Activated CD8-positive, alpha-beta memory T cell treated with anti-CD3 and anti-CD28 coated beads, Interleukin-2, amount 50 U/mL, for 24 hours (primary cell): ENCODE data around the gene PRM1.

Experiments
- DNase-seq: peaks from one replicate; pipeline ENCODE4 v3.0.0-alpha.2; 2020; ENCODE audit errors: extremely low read depth

Gene PRM1

GRCh38 chr16:11273721-11274324 lies 7.3 kb downstream of the PRM1 start:
- DNase-seq, result no peak

DNA sequence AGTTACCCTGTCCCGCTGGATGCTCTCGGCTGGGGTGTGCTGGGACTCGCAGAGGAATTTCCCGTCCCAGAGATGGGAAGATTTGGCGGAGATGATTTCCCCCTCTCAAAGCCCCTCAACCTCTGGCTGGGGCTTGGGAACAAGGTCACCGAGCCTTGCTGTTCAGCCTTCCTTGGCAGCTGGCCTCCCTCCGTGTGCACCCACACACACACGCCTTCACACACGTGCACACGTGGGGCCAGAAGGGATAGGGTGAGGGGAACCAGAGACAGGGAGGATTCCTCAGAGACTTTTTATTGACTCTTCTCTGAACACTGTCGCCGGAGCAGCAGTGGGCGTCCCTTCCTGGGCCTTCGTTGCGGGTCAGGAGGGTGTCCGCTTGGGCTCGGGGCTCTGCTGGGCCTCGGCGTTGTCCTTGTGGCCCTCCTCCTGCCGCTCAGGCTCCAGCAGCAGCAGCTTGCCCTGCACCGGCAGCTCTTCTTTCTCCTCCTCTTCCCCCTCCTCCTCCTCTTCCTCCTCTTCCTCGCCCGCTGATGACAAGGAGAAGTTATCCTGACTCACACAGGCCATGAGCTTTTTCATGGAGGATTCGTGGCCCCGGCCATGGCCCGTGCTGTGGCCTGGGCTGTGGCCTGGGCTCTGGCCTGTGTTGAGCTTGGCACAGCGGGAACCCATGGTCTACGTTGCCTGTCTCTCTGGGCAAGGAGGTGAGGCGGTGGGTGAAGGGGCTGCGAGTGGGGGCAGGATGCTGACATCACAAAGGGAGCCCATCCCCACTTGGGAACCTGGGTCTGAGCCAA lies 8.0 kb downstream of the PRM1 start, which contains the start of gene PRM3:
PRM3 (minus strand) TSS at position 709 of the 800 bp plus-strand sequence; CDS start at position 675, 34 bp downstream.
- DNase-seq, result no peak

- no peak for DNase-seq
These were observed 8.6 kb downstream of the PRM1 start for GRCh38 chr16:11272484-11272883.

- DNase-seq, result no peak
These were observed 9.5 kb downstream of the PRM1 start for GRCh38 chr16:11271610-11272009.

DNA sequence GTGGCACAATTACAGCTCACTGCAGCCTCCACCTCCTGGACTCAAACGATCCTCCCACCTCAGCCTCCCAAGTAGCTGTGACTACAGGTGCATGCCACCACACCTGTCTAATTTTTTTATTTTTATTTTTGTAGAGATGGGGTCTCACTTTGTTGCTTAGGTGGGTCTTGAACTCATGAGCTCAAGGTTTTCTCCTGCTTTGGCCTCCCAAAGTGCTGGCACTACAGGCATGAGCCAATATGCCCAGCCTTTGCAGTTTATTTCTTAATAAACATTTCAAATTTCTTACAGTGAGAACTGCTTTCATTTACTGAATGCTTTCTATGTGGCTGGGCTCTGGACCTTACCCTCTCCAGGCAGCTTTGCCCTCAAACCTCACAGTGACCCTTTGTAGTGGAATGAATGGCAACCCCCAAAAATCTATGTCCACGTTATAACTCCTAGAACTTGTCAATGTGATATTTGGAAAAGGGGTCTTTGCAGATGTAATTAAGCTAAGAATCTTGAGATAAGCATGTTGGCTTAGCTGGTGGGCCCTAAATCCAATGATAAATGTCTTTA lies 10.4 kb downstream of the PRM1 start:
- DNase-seq, result no peak

GRCh38 chr16:11268921-11269375 lies 12.2 kb downstream of the PRM1 start, which contains the start of gene TNP2:
Gene TNP2, minus strand, starts transcription at chr16:11269325. Its CDS starts 63 bp downstream, at chr16:11269262.
- DNase-seq, result no peak

GRCh38 chr16:11265124-11265523 lies 16.0 kb downstream of the PRM1 start:
- no peak for DNase-seq

DNA sequence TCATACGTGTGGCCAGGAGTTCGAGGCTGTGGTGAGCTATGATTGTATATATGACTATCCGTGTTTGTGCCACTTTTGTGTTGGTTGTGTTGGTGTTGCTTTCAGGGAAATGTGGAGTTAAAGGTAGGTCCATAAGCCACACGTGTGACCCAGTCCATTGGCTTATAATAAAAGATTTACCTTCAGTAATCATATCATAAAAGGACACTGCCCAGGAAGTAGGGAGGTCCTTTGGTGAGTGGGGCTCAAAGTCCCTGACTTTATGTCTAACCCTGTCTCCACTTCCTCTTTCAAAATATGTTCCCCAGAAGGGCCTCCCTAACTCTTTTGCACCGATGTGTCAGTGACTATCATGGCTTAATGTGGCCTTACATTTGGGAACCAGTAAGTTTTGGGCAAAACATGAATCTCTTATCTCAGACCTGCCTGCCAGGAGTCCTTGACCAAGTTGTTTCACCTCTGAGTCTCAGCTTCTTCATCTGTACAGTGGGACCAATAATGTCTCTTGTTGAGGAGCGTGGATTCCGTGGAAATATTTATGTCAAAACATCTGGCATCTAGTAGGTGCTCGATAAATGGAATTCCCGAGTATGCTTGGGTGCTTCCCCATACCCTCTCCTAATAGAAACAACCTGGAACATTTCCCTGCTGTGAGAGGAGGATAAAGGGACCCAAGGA lies 16.8 kb downstream of the PRM1 start:
- DNase-seq, result no peak

GRCh38 chr16:11263737-11264136 lies 17.4 kb downstream of the PRM1 start:
- no peak for DNase-seq

DNA sequence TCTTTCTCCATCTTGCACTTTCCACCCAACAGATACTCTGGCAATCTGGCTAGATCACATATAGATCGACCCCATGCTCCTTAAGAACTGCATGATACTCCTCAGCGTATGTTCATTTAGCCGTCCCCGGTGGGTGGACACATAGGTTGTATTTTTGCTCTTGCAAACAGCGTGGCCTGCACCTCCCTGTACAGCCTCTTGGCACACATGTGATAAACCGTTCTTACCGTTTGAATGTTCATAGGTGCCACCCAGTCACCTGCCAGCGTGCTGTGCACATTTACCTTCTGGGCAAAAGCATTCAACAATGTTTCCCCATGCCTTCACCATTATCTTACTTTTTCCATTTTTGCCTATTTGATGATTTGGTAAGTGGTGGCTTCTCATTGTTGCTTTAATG lies 18.2 kb downstream of the PRM1 start:
- DNase-seq, result no peak

GRCh38 chr16:11260596-11260966 lies 20.5 kb downstream of the PRM1 start:
- DNase-seq, result no peak

DNA sequence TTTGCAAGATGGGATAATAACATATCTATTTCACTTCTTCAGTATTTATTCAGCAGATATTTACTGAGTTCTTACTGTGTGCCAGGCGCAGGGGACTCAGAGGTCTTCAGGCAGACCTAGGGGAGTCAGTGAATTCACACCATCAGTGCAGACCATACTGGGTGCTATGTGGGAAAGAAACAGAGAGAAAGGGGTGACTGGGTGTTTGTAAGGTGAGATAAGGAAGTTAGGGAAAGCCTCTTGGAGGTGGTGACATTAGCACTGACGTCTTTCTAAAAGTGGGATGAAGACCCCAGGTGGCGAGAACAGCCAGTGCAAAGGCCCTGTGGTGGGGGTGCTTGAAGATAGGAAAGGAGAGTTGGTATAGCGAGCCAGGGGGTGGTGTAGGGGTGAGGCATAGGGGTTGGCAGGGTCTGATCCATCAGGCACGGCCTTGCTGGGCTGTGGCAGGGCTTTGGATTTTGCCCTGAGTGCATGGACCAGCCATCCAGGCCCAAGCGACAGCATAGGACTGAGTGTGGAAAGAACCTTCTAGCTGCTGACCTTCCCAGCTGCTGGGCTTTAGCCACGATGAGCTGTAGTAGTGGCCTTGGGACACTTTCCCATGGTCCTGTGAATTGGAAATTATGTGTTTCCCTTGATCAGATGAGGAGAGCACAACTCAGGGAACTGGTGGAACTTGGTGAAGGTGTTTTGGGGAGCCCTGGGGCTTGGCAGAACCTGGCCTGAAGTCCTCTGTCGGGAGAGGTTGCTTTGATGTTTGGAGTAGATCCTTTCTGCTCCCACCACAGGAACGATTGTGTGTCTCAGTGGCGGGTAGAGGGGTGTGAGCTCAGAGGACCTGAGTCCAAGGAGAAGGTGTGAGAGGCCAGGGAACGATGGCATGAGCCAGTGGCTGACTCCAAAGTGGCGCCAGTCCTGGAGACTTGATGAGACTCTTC lies 21.2 kb downstream of the PRM1 start:
- no peak for DNase-seq

- DNase-seq, result no peak
These were observed 22.3 kb downstream of the PRM1 start for GRCh38 chr16:11258553-11259492.

DNA sequence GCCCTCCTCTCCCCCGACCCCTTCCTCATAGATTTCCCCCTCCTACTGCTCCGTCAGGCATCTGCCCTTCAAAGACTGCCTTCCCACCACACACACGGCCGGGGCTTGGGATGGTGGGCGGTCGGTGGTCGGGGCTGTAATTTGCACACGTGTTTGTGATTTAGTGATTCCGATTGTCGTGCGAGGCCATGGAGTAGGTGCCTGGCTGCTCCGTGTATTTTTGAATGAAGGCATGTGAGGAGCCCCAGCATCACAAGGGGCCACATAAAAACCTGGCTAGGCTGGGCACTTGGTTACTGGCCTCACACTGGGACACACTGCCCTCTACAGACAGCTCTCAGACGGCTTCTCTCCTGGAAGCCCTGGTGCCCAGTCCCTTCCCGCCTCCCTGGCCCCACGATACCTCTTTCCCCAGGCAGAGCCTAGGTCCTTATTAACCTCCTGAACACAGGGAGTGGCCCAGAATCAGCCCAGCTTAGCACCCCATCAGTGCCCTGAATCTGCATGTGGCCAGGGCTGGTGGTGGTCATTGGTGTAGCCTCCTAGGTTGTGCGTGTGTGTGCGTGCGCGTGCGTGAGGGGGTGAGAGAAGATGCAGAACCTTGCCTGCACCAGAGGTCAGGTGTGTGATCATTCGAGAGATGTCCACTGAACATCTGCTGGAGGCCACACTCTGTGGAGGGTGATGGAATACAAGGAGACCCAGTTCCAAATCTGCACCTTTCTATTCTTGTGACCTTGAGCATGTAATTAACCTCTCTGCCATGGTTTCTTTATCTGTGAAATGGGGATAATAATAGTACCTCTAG lies 23.8 kb downstream of the PRM1 start:
- DNase-seq, result no peak

GRCh38 chr16:11256661-11257130 lies 24.4 kb downstream of the PRM1 start:
- DNase-seq, result no peak

- DNase-seq, result no peak
These were observed 25.1 kb downstream of the PRM1 start, which contains the start of gene SOCS1 for GRCh38 chr16:11255737-11256660. Gene SOCS1, minus strand, starts transcription at chr16:11256204. Its CDS starts 726 bp downstream, at chr16:11255478.

GRCh38 chr16:11254913-11255736 lies 26.0 kb downstream of the PRM1 start:
- DNase-seq, result no peak
